ENCODE results near the gene CCDC61. TPM values are rescaled to one million over a fixed set of nuclear protein-coding genes. Genes with fewer than 3 reads are reported as not detected.

Gene CCDC61
- total RNA-seq, 1 experiment from 2014 or later = 31.0 TPM

GRCh38 chr19:45985321-45985720, 9.9 kb upstream of the CCDC61 start:
- TF ChIP-seq, protein P1, sequence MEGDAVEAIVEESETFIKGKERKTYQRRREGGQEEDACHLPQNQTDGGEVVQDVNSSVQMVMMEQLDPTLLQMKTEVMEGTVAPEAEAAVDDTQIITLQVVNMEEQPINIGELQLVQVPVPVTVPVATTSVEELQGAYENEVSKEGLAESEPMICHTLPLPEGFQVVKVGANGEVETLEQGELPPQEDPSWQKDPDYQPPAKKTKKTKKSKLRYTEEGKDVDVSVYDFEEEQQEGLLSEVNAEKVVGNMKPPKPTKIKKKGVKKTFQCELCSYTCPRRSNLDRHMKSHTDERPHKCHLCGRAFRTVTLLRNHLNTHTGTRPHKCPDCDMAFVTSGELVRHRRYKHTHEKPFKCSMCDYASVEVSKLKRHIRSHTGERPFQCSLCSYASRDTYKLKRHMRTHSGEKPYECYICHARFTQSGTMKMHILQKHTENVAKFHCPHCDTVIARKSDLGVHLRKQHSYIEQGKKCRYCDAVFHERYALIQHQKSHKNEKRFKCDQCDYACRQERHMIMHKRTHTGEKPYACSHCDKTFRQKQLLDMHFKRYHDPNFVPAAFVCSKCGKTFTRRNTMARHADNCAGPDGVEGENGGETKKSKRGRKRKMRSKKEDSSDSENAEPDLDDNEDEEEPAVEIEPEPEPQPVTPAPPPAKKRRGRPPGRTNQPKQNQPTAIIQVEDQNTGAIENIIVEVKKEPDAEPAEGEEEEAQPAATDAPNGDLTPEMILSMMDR (IDR thresholded peaks at IDR 0.05; ENCODE audit: unreplicated experiment) = no peak
- no peaks in the 10 kb centered on the region for H3K4me1 Mint-ChIP-seq (ENCODE audit: low read depth, unreplicated experiment)
- H3K27ac Mint-ChIP-seq (ENCODE audit: unreplicated experiment) = no peak overlapping the region
- intact Hi-C loops (cut with micrococcal nuclease; ENCODE audit: unreplicated experiment) = no loop called here
- no peaks in the 10 kb centered on the region for H3K36me3 Mint-ChIP-seq (ENCODE audit: insufficient read depth, unreplicated experiment)
- no peak overlapping the region for H3K4me3 Mint-ChIP-seq (ENCODE audit: low read depth, unreplicated experiment)
- BruUV-seq (replicated peaks) = no TSS peak
- CTCF ChIA-PET = interaction anchor here (0.7 kb wide), 2 partner anchors 42 to 43 kb away, joined by 3 to 5 read pairs; no protein-coding TSS in a partner anchor
- peaks cover 2% of the 10 kb centered on the region for H3K9me3 Mint-ChIP-seq (ENCODE audit: low read depth, unreplicated experiment)
- peaks cover 85% of the 10 kb centered on the region for H3K27me3 Mint-ChIP-seq (ENCODE audit: unreplicated experiment)
- DNase-seq = no peak

GRCh38 chr19:45990113-45990728, 5.0 kb upstream of the CCDC61 start:
- Mint-ChIP-seq H3K27me3 (ENCODE audit: unreplicated experiment) (peaks cover 44% of the 10 kb centered on the region), H3K4me3 (ENCODE audit: low read depth, unreplicated experiment) (no peak overlapping the region), H3K9me3 (ENCODE audit: low read depth, unreplicated experiment) (peaks cover 2% of the 10 kb centered on the region), H3K36me3 (ENCODE audit: insufficient read depth, unreplicated experiment) (no peaks in the 10 kb centered on the region), H3K4me1 (ENCODE audit: low read depth, unreplicated experiment) (no peaks in the 10 kb centered on the region), H3K27ac (ENCODE audit: unreplicated experiment) (no peak overlapping the region)
- no TSS peak for BruUV-seq (replicated peaks)
- TF ChIP-seq, protein P1 (IDR thresholded peaks at IDR 0.05; ENCODE audit: unreplicated experiment) = no peak
- CTCF ChIA-PET = no interaction called here
- intact Hi-C loops (cut with micrococcal nuclease; ENCODE audit: unreplicated experiment) = no loop called here
- no peak for DNase-seq

DNA sequence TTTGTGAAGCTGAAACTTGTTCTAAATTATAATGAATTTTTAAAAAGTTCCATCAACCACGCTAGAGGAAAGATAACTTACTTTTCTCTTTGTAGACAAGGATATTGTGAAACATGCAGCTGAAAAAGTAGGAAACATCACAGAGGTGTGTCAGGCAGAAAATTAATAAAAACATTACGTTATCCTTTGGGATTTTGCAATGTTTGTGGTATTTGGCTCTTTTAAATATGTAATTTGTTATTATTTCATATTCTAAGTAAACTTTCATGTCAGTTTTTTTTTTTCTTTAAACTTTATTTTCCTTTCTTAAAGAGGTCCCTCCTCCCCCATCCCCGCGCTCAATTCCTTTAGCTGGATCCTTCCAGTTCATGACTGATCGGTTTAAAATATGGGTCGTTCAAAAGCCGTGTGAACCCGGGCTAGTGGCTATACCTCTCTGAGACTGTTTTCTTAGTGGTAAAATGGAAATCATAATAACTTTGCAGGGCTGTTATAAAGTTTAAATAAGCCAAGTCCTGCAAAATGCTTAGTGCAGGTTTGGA, 740 bp upstream of the CCDC61 start:
- DNase-seq = no peak
- CTCF ChIA-PET = interaction anchor here (1.0 to 2.2 kb wide), 9 partner anchors 8 to 178 kb away, joined by 3 to 6 read pairs (median 4); partner anchors contain the start of genes FOXA3 and SYMPK
- peaks cover 15% of the 10 kb centered on the region for H3K27me3 Mint-ChIP-seq (ENCODE audit: unreplicated experiment)
- no TSS peak for BruUV-seq (replicated peaks)
- no peak overlapping the region for H3K4me3 Mint-ChIP-seq (ENCODE audit: low read depth, unreplicated experiment)
- peaks cover 2% of the 10 kb centered on the region for H3K9me3 Mint-ChIP-seq (ENCODE audit: low read depth, unreplicated experiment)
- intact Hi-C loops (cut with micrococcal nuclease; ENCODE audit: unreplicated experiment) = no loop called here
- TF ChIP-seq, protein P1 (IDR thresholded peaks at IDR 0.05; ENCODE audit: unreplicated experiment) = no peak
- H3K4me1 Mint-ChIP-seq (ENCODE audit: low read depth, unreplicated experiment) = peaks cover 4% of the 10 kb centered on the region
- no peak overlapping the region for H3K27ac Mint-ChIP-seq (ENCODE audit: unreplicated experiment)
- H3K36me3 Mint-ChIP-seq (ENCODE audit: insufficient read depth, unreplicated experiment) = no peaks in the 10 kb centered on the region

DNA sequence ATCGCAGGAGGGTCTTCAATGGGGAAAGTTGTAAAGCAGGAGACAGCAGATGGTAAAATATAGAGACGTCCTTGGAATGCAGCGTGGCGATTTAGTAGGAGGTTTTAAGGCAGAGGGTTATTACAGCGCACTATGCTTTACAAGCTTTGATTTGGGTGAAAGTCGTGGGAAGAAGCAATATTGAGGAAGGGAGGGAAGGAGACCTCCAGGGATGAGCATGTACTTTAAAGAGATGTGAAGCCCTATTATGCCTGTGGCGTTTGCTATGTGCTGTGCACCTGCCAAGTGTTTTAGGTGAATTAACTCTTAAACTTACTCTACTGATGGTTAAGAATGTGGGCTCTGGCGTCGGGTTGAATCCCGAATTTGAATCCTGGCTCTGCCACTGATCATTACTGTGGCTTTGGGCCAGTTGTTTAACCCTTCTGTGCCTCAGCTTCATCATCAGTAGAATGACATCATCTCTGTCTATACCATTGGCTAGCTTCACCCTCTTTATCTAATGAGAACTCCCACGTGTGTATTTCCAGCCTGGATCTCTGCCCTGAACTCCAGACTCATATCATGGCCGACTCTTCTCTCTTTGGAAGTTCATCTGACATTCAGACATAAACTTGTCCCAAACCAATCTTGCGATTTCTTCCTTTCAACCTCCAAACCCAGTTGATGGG, 583 bp downstream of the CCDC61 start:
- Mint-ChIP-seq H3K9me3 (ENCODE audit: low read depth, unreplicated experiment) (no peaks in the 10 kb centered on the region), H3K36me3 (ENCODE audit: insufficient read depth, unreplicated experiment) (no peaks in the 10 kb centered on the region), H3K4me3 (ENCODE audit: low read depth, unreplicated experiment) (no peak overlapping the region), H3K27me3 (ENCODE audit: unreplicated experiment) (peaks cover 2% of the 10 kb centered on the region), H3K4me1 (ENCODE audit: low read depth, unreplicated experiment) (peaks cover 10% of the 10 kb centered on the region), H3K27ac (ENCODE audit: unreplicated experiment) (no peak overlapping the region)
- no peak for DNase-seq
- CTCF ChIA-PET = interaction anchor here (0.5 to 2.2 kb wide), 14 partner anchors 10 to 269 kb away, joined by 3 to 6 read pairs (median 4); partner anchors contain the start of genes FOXA3, MYPOP and SYMPK
- intact Hi-C loops (cut with micrococcal nuclease; ENCODE audit: unreplicated experiment) = no loop called here
- BruUV-seq (replicated peaks) = TSS peak; percentile 76
- TF ChIP-seq, protein P1 (IDR thresholded peaks at IDR 0.05; ENCODE audit: unreplicated experiment) = no peak

Data from Calu3 (cell line).